AG20443 (cell line): ENCODE measurements around the gene ITM2C.

Source experiments
- DNase-seq: peaks from one replicate; pipeline ENCODE4 v3.0.0; 2012; ENCODE audit warnings: low spot score, mixed read lengths

The ITM2C gene

GRCh38 chr2:230927711-230928341, 63.1 kb downstream of the ITM2C start:
- DNase-seq = no peak
